HG02642 (cell line): ENCODE data around the gene RAET1G.
A peak's percentile ranks its signal among the peaks of the same experiment; 100 is the strongest.
"Not testable (repeated sequence)": the region's sequence is repeated elsewhere in the genome, so short reads cannot be mapped to it uniquely, and the experiment has no call there.

Source experiments
- ATAC-seq: cut with Tn5 transposase; IDR thresholded peaks from one replicate; pipeline ENCODE4 v1.9.1; 2021; ENCODE audit warnings: mild to moderate bottlenecking; ENCODE audit not compliant: unreplicated experiment, poor library complexity

The RAET1G gene

DNA sequence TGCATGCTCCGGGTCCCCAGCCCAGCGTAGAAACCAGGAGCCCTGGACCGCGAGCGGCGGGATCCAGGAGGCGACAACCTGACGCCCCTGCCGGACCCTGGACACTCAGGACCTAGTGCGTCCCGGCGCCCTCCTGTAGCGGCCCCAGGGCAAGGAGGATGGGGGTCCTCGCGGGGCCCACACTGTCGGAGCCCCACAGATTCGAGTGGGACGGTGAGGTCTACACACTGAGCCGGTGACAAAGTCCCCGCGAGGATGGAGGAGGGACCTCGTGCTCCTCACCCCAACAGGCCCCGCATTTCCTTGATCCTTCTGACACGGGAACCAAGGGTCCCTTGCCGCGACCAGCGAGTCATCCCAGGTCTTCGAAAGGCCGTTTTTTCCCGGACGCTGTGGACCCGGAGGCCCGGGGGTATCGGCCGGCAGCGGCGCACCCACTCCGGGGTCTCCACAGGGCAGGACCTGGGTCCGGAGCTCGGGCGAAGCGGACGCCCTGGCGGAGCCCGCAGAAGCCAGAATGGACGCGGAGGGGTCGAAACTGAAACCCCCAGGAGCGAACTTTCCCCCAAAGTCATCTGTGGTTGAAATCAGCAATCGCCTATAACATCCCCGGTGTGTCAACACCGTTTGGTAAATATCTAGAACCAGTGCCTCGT is 31.5 kb upstream of the RAET1G start:
- not testable (repeated sequence) for ATAC-seq

DNA sequence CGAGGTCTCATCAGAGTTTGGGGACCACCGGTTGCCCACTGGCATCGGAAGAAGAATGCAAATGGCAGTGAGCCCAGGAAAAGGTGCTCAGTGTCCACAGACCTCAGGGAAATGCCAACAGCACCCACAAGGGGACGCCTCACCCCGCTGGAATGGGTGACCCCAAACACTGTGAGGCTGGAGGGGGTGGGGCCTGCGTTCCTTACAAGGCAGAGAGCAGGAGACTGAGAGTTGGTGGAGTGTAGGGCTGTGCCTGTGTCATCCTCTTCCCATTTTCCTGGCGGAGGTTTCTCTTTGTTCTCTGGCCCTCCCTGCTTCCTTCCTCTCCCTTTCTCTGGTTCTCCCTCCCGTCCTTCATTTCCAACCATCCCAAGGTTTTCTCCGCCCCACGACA is 31.0 kb upstream of the RAET1G start:
- not testable (repeated sequence) for ATAC-seq

DNA sequence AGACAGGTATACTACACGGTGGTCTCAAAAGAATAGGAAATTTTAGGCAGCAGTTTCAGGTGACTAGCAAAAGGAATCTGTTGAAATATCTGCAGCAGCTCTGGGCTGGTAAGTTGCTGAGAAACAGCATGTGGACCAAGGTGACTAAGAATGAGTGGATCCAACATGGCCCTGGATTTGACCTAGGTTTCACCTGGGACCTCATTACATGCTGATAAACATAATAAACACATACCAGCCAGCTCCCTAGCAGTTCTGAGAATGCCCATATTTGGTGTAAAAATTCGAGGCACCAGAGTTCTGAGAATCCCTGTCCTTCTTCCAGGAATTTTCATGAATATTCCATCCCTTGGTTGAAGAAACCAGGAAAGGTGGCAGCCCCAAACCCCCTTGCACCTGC is 30.5 kb upstream of the RAET1G start:
- ATAC-seq, result not testable (repeated sequence)

DNA sequence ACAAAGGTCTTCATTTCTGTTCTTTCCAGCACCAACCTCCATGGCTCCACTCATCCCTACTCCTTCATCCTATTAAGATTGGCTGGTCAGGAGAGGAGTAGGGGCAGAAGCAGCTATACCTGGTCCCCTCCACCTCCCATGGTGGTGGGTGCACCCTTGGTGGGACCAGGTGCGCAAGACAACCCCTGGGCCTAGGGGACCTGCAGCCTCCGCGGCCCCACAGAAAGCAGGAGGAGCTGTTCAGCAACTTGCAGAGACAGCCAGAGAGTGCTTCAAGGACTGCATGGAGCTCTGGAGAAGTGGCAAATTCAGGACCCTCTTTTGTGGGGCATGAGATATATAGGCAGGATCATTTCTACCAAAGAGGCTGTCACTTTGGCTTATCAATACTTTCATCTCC is 28.7 kb upstream of the RAET1G start:
- no peak for ATAC-seq

DNA sequence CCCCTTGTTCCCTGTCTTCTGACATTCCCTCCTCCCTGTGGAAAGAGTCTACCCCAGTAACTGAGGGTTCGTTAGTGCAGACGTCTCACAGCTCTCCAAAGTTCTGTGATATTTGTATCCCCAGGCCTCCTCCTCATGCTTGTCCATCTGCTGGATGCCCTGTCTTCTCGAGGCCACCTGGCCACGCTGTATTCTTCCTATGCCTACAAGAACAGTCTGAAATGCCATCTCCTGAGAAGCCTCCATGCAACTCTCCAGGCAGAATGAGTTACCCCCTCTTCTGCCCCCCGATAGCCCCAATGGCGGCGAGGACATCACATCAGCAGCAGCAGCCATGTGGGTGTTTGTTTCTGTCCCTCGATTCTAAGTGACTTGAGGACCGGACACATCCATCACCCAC is 28.2 kb upstream of the RAET1G start:
- ATAC-seq, result no peak

DNA sequence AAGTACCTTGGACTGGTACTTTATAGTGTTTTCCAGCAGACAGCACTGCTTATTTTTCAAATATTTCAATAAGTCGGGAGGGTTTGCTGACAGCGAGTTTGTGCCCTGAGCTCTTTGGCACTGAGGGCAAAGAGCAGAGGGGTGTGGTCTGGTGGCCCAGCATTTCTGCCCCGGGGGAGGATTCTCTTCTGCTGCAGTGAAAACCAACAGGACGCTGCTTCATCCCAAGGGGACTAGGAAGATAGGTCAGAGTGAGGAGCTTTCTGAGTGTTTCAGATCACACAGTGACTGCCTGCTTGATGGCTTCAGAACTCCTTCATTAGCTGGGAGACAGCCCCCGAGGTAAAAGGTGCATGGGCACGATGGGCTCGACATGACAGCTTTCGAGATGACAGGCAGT is 27.5 kb upstream of the RAET1G start:
- ATAC-seq, result no peak

DNA sequence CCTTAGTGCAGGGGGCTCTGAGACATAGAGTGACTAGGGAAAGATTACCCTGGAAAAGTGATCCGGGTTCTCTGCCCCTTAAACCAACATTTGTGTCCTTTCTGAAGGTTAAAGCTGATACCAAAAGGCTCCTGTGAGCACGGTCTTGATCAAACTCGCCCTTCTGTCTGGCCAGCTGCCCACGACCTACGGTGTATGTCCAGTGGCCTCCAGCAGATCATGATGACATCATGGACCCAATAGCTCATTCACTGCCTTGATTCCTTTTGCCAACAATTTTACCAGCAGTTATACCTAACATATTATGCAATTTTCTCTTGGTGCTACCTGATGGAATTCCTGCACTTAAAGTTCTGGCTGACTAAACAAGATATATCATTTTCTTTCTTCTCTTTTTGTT is 25.7 kb upstream of the RAET1G start:
- ATAC-seq, result no peak

DNA sequence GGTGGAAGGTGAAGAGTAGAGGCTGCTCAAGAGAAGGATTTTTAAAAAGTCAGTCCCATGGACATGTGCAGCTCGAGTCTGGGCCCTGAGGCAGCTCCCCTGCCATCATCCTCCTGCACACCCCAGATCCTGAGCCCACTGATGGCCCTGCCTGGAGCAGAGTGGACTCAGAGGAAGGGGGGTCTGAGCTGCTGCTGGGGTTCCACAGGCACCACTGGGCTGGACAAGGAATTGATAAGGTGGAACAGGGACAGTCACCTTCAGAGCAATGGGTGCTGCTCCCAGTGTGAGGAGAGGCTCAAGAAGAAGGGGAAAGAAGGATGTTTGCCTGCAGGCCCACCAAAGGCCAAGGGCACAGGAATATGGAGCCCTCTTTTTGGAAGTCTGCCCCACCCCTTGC is 25.1 kb upstream of the RAET1G start:
- no peak for ATAC-seq

DNA sequence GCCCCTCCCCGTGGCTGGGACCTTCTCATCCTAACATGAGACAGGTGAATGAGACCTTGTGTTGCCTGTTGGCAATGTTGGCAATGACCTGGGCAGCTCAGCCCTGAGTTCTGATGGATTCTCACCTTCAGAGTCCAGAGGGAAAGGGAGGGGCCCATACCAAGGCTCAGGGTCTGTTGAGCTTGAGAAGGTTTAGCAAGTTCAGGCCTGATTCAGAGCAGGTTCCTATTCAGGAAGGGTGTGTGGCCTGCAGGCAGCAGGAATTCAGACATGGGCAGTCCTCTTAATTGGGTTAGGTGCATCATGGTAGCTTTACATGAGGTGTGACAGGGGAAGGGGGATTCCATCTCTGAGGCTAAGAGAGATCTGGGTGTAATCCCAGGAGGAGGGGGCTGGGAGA is 24.6 kb upstream of the RAET1G start:
- ATAC-seq, result not testable (repeated sequence)

DNA sequence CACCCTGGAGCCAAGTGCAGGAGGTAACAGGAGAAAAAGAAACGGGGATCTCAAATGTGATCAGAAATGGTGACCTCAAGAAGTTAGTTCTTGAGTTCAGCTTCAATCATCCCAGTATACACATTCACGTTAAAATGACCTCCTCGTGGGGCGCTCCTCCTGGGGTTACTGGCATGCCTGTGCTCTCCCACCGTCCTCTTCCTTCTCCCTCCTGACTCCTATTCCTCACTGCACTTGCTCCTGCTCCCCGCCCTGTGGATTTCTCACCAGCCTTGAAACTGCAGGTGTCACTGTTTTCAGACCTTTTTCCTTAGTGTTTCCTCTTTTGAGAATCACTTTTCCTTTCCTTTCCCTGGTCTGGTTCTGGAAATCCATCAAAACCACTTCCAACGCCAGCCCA is 23.7 kb upstream of the RAET1G start:
- ATAC-seq, result not testable (repeated sequence)

DNA sequence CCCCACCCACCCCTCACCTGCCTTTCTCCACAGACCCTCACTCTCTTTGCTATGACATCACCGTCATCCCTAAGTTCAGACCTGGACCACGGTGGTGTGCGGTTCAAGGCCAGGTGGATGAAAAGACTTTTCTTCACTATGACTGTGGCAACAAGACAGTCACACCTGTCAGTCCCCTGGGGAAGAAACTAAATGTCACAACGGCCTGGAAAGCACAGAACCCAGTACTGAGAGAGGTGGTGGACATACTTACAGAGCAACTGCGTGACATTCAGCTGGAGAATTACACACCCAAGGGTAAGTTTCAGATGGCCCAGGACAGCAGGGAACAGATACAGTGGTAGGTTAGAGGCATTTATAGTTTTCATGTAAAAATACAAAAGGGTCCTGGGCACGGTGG is 22.4 kb upstream of the RAET1G start:
- not testable (repeated sequence) for ATAC-seq

DNA sequence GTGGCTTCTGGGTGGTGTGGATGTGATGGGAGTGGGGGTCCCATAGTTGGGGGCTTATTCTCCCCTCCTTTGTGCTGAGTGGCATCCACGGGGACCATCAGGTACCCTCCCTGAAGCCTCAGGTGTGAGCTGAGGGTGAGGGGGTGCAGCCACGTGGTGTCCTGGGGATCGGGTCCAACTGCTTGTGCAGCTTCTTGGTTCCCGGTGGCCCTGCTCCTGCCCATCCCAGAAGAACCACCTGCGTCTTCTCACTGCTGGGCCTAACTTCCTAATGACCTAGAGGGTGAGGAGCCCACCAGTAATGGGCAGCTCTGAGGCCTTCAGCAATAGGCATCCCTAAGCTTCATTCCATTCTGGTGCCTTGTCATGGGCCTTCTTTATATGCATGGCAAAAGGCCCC is 20.4 kb upstream of the RAET1G start:
- ATAC-seq, result not testable (repeated sequence)

DNA sequence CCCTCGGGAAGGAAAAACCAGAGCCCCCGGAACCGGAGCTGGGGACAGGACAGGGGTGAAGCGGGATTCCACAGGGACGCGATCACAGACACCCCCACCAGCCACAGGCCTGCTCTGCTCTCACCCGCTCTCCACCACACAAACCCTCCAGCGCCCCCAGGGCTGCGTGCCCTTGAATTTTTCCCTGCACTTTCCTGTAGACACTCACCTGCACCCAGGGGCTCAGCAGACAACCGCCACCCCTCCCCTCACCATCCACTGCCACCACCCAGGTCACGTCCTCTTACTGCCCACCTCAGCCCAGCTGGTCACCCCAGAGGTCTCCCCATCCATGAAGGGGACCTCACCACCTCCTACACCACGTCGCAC is 19.5 kb upstream of the RAET1G start:
- ATAC-seq, result no peak

DNA sequence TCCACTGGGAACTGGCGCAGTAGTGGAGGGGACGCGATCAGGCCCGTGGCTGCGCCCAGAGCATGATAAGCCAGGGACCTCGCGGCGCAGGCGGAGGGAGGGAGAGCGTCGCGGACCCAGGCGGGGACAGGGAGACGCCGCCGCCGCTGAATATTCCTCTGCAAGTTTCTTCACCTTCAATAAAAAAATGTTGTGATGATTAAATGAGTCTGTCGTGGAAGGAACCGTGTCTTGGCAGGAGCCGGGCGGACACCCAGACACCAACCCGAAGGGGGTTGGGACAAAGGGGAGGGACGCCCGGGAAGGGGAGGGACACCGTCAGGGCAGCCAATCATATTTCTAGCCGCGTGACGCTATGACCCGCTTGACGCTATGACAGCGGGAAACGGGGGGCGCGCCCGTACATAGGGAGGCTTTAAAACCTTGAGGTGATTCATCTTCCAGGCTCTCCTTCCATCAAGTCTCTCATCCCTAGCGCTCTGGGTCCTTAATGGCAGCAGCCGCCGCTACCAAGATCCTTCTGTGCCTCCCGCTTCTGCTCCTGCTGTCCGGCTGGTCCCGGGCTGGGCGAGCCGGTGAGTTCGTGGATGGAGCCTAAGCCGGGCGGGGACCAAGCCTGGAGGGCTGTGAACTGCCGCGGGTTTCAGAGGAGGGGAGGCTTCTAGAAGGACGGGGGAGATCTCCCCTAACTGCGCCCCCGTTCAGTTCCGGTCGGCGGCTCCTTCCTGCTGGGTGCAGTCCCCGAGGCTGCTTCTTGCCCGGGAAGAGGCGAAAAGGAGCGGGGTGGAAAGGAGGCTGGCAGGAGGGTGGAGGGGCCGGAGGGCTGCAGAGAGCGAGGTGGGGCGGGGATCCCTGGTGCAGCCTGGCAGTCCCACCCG is 18.9 kb upstream of the RAET1G start, which contains the start of gene ULBP2:
Gene ULBP2, plus strand, starts transcription at position 432 of the 878 bp plus-strand sequence. Its CDS starts 59 bp downstream, at position 491.
- ATAC-seq, result peak; percentile 36

DNA sequence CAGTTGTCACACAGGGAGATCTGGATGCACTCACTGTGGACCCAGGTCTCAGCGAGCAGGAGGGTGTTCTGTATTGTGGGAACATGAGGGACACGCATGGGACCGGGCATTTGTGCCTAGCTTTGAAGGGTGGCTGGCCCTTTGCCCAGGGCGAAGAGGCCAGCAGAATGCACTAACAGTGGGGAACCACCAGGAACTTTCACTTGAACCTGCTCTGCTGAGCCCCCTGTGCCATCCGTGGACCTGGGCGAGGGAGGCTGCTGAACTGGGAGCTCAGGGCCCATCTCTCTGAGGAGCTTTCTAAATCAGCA is 17.7 kb upstream of the RAET1G start:
- ATAC-seq, result no peak

DNA sequence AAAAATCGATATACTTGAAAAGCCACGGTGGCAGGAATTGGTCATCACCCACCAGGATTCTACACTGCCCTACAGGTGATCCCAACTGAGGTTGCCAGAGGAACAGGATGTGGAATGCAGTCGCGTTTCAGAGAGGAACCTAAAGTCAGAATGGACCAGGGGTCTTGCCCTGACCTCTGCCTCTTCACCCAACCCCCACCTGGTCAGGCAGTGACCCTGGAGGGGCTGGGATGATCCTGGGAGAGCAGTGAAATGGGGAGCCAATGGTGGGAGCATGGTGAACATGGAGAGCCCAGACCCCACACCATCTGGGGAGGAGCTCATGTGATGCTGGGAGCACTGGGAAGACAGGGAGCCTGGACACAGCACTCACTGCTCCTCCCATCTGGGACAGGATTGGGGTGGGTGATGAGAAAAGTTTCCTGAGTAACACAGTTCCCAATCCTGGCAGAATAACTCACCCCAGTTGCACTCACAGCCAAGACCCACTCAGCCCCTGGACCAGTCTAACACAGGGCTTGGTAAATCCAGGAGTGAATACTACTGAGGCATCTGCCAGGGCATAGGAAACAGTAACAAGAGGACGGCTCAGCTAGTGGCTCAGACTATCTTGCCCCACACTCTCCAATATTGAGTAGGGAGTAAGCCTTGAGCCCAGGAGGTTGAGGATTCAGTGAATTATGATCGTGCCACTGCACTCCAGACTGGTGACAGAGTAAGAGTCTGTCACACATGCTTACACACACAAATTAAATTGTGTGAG is 17.2 kb upstream of the RAET1G start:
- ATAC-seq, result no peak

DNA sequence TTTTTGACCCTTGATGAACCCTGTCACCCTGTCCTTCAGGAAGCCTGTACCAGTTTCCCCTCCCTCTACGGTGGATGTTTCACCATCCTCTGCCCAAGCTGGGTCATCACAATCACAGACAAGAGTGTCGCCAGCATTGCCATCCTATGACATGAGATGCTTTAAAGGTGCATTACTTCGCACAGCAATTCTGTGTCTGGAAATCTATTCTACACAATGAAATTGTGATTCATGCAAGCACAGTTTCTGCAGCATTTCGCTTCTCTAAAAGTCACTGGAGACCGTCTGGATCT is 16.4 kb upstream of the RAET1G start:
- ATAC-seq, result no peak

DNA sequence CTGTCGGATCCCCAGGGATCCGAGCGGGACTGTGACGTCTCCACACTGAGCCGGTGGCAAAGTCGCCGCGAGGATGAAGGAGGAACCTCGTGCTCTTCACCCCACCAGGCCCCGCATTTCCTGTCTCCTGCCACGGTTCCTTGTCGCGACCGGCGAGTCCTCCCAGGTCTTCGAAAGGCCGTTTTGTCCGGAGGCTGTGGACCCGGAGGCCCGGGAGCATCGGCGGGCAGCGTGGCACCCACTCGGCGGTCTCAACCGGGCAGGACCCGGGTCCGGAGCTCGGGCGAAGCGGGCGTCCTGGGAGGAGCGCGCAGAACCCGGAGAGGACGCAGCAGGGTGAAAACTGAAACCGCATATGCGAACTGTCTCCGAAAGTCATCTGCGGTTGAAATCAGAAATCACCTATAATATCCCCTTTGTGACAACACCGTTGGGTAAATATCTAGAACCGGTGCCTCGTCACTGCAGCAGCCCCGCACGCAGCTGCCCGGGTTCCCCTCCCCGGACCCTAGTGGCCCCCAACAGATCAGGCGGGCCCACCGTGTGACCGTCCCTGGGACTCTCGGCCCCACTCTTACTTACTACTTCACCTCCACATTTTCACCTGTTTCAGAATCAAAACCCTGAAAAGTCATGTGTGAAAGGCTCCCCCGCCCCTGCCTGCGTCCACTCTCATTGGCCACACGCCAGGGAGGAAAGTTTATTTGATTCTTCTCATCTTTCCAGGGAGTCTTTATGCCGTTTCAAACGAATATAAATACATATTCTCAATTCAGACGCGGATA is 15.8 kb upstream of the RAET1G start:
- ATAC-seq, result peak; percentile 79

DNA sequence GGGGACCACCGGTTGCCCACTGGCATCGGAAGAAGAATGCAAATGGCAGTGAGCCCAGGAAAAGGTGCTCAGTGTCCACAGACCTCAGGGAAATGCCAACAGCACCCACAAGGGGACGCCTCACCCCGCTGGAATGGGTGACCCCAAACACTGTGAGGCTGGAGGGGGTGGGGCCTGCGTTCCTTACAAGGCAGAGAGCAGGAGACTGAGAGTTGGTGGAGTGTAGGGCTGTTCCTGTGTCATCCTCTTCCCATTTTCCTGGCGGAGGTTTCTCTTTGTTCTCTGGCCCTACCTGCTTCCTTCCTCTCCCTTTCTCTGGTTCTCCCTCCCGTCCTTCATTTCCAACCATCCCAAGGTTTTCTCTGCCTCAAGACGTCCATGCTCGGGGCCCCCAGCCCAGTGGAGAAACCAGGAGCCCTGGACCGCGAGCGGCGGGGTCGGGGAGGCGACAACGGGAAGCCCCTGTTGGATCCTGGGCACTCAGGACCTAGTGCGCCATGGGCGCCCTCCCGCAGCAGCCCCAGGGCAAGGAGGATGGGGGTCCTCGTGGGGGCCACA is 15.2 kb upstream of the RAET1G start:
- not testable (repeated sequence) for ATAC-seq

DNA sequence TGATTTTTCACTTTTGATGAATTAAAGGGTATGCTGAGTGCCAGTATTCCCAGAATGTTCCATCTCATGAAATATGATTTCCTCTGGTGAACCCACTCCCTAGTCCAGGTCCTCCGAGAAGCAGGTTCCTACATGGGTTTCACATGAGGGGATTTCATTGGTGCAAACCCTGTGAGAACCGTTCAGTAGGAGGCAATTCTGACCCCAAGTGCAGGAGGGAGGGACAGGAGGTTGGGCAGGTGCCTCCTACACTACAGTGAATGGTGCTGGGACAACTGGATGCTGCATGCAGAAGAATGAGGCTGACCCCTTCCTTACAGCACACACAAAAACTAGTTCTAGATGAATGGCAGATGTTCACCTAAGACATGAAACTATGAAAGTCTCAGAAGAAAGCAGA is 13.8 kb upstream of the RAET1G start:
- ATAC-seq, result no peak
